SH-SY5Y (cell line): ENCODE measurements around the gene LRRFIP2.

ENCODE experiments used
- GATA2 ChIP-seq: IDR thresholded peaks from 2 replicates; pipeline ENCODE4 v1.6.1; 2011; ENCODE audit warnings: mild to moderate bottlenecking, low read depth, low read length
- GATA3 ChIP-seq: IDR thresholded peaks from 2 replicates; pipeline ENCODE4 v1.6.1; 2011; ENCODE audit warnings: low read depth, mild to moderate bottlenecking, low read length, moderate library complexity

DNA sequence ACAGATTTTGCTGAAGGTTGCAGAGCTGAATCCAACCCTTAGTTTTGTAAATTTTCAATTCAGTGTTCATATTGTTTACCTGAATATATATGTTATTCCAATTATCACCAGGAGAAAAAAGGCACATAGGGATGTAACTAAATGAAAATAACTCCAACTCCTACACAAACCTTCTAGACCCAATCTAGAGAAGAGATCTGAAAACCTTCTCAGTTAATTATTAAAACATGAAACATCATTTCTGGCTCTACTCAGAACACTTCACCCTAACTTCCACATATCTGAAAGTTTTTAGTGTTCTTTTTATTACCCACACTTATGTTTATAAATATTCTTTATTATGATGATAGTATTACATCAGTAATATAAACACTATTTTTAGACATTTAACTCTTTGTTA lies 76.6 kb downstream of the LRRFIP2 start:
- no peak for TF ChIP-seq GATA2
- TF ChIP-seq GATA3: no peak
